Hepatocyte (in vitro differentiated cells): ENCODE data around the gene LCORL.

Source experiments
- CTCF ChIP-seq: fragments of 200-600 bp; sonication (generic); IDR thresholded peaks from 2 replicates; pipeline ENCODE4 v1.5.1; 2016; ENCODE audit warnings: antibody characterized with exemption, mild to moderate bottlenecking; ENCODE audit not compliant: poor library complexity
- EZH2phosphoT487 ChIP-seq: fragments of 200-600 bp; sonication (generic); IDR thresholded peaks from one replicate; pipeline ENCODE4 v1.6.1; 2018; ENCODE audit warnings: antibody characterized with exemption, mild to moderate bottlenecking, low read depth, moderate library complexity; ENCODE audit not compliant: unreplicated experiment, severe bottlenecking

- no peak for TF ChIP-seq CTCF
- TF ChIP-seq EZH2phosphoT487, result no peak
Measured at GRCh38 chr4:17851959-17852358, 169.6 kb downstream of the LCORL start.
